MM.1S (cell line): Measurements from ENCODE around the gene SMOC2.

Experiments used
- DNase-seq: peaks from one replicate; pipeline ENCODE4 v3.0.0-alpha.2; 2015
- H2AFZ ChIP-seq: fragments of 300-600 bp; sonication (generic); 2 replicates; pipeline ENCODE4 v1.6.0; 2016; ENCODE audit warnings: antibody characterized with exemption, low read length
- H3F3A ChIP-seq: fragments of 300-600 bp; sonication (generic); 2 replicates; pipeline ENCODE4 v1.6.1; 2016; ENCODE audit warnings: mild to moderate bottlenecking, antibody characterized with exemption, low read length, moderate library complexity, mixed read lengths; ENCODE audit not compliant: insufficient read depth
- H3K27ac ChIP-seq: fragments of 300-600 bp; sonication (generic); 2 replicates; pipeline ENCODE4 v1.5.1; 2016; ENCODE audit warnings: mild to moderate bottlenecking, low read length
- H3K27me3 ChIP-seq: fragments of 300-600 bp; sonication (generic); replicated peaks from 2 replicates; pipeline ENCODE4 v1.6.0; 2016; ENCODE audit warnings: low read length; ENCODE audit not compliant: insufficient read depth
- H3K36me3 ChIP-seq: fragments of 300-600 bp; sonication (generic); replicated peaks from 2 replicates; pipeline ENCODE4 v1.6.1; 2016; ENCODE audit warnings: mild to moderate bottlenecking, low read length, mixed read lengths; ENCODE audit not compliant: insufficient read depth
- H3K4me1 ChIP-seq: fragments of 300-600 bp; sonication (generic); 2 replicates; pipeline ENCODE4 v1.6.1; 2016; ENCODE audit warnings: low read length, mixed read lengths
- H3K4me2 ChIP-seq: fragments of 300-600 bp; sonication (generic); 2 replicates; pipeline ENCODE4 v1.6.0; 2016; ENCODE audit warnings: low read depth, low read length
- H3K4me3 ChIP-seq: fragments of 300-600 bp; sonication (generic); 2 replicates; pipeline ENCODE4 v1.5.1; 2016; ENCODE audit warnings: low read length, mixed read lengths
- H3K79me2 ChIP-seq: fragments of 300-600 bp; sonication (generic); 2 replicates; pipeline ENCODE4 v1.6.1; 2016; ENCODE audit warnings: mixed run types, low read length, mixed read lengths
- H3K9ac ChIP-seq: fragments of 300-600 bp; sonication (generic); 2 replicates; pipeline ENCODE4 v1.6.1; 2016; ENCODE audit warnings: low read length, mixed read lengths
- H3K9me2 ChIP-seq: fragments of 300-600 bp; sonication (generic); replicated peaks from 2 replicates; pipeline ENCODE4 v1.6.1; 2016; ENCODE audit warnings: mild to moderate bottlenecking, low read length, mixed read lengths; ENCODE audit not compliant: insufficient read depth
- H3K9me3 ChIP-seq: fragments of 300-600 bp; sonication (generic); replicated peaks from 2 replicates; pipeline ENCODE4 v1.6.1; 2016; ENCODE audit warnings: mild to moderate bottlenecking, low read length, mixed read lengths; ENCODE audit not compliant: insufficient read depth
- H4K20me1 ChIP-seq: fragments of 300-600 bp; sonication (generic); 2 replicates; pipeline ENCODE4 v1.6.1; 2016; ENCODE audit warnings: mild to moderate bottlenecking, low read length, moderate library complexity, mixed read lengths; ENCODE audit not compliant: insufficient read depth
- EZH2 ChIP-seq: fragments of 300-600 bp; sonication (generic); optimal IDR thresholded peaks from 2 replicates; pipeline ENCODE3; 2017; ENCODE audit warnings: low read depth, mild to moderate bottlenecking, antibody characterized with exemption, low read length, mixed read lengths
- EZH2phosphoT487 ChIP-seq: fragments of 300-600 bp; sonication (generic); IDR thresholded peaks from 2 replicates; pipeline ENCODE4 v1.6.1; 2018; ENCODE audit warnings: antibody characterized with exemption, low read length
- TF ChIP-seq, protein P1 (sequence below): fragments of 300-600 bp; sonication (generic); IDR thresholded peaks from 2 replicates; pipeline ENCODE4 v1.5.1; 2016; ENCODE audit warnings: antibody characterized with exemption, low read length, mixed read lengths

SMOC2 gene

DNA sequence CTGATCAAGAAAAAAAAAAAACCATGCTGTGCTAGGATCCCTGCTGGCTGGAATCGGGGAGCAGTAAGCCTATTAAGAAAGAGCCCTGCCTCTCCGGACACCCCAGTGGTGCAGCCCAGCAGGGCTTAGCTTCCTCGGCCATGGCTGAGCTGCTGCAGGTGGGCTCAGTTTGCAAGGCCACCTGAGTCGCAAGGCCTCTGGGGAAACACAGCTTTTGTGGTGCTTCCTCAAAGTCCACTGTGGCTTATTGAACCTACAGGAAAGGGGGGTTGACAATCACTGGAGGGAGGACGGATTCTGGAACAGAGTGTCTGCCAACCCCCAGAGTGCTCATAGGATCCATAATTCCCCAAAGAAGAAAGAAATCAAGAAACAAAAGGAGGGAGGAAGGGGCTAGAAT lies 240.8 kb downstream of the SMOC2 start:
- no peaks in the 10 kb centered on the region for H3K27me3 ChIP-seq
- no peaks in the 10 kb centered on the region for H3K36me3 ChIP-seq
- H3K4me3 ChIP-seq: no peak overlapping the region
- no peak for TF ChIP-seq EZH2
- no peak for TF ChIP-seq EZH2phosphoT487
- no peak overlapping the region for H3K27ac ChIP-seq
- no peak overlapping the region for H3K9ac ChIP-seq
- no peak for DNase-seq
- H3K4me2 ChIP-seq: no peak overlapping the region
- no peaks in the 10 kb centered on the region for H3K9me3 ChIP-seq
- H3K4me1 ChIP-seq: no peaks in the 10 kb centered on the region
- no peaks in the 10 kb centered on the region for H3K79me2 ChIP-seq
- no peaks in the 10 kb centered on the region for H3F3A ChIP-seq
- H4K20me1 ChIP-seq: no peaks in the 10 kb centered on the region
- no peak overlapping the region for H2AFZ ChIP-seq
- no peaks in the 10 kb centered on the region for H3K9me2 ChIP-seq

DNA sequence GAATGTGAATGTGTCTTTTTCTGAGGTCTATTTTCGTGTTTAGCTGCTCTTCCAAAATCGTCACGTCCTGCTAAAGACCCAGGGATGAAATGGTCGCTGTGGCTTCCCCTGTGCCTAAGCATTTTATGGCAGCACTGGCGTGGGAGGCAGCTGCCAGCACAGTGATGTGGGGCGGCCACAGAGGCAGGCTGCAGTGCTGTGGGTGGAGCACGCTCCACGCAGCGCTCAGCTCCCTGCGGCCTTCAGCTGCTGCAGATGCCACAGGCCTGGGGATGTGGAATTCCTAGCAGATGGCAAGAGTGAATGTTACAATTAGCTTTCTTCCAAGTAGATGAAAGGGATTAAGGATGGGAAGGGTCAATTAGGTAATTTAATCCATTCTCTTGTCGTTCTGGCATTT lies 242.6 kb downstream of the SMOC2 start:
- Histone ChIP-seq H3K36me3 (no peaks in the 10 kb centered on the region), H3K4me3 (no peak overlapping the region), H3K27me3 (no peaks in the 10 kb centered on the region), H3K9me2 (no peaks in the 10 kb centered on the region), H3K27ac (no peak overlapping the region), H3F3A (no peaks in the 10 kb centered on the region), H3K4me2 (no peak overlapping the region), H3K9ac (no peak overlapping the region), H3K9me3 (no peaks in the 10 kb centered on the region), H2AFZ (no peak overlapping the region), H3K79me2 (no peaks in the 10 kb centered on the region), H3K4me1 (no peaks in the 10 kb centered on the region), H4K20me1 (no peaks in the 10 kb centered on the region)
- no peak for TF ChIP-seq EZH2phosphoT487
- TF ChIP-seq, protein P1, sequence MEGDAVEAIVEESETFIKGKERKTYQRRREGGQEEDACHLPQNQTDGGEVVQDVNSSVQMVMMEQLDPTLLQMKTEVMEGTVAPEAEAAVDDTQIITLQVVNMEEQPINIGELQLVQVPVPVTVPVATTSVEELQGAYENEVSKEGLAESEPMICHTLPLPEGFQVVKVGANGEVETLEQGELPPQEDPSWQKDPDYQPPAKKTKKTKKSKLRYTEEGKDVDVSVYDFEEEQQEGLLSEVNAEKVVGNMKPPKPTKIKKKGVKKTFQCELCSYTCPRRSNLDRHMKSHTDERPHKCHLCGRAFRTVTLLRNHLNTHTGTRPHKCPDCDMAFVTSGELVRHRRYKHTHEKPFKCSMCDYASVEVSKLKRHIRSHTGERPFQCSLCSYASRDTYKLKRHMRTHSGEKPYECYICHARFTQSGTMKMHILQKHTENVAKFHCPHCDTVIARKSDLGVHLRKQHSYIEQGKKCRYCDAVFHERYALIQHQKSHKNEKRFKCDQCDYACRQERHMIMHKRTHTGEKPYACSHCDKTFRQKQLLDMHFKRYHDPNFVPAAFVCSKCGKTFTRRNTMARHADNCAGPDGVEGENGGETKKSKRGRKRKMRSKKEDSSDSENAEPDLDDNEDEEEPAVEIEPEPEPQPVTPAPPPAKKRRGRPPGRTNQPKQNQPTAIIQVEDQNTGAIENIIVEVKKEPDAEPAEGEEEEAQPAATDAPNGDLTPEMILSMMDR: no peak
- no peak for TF ChIP-seq EZH2
- no peak for DNase-seq

DNA sequence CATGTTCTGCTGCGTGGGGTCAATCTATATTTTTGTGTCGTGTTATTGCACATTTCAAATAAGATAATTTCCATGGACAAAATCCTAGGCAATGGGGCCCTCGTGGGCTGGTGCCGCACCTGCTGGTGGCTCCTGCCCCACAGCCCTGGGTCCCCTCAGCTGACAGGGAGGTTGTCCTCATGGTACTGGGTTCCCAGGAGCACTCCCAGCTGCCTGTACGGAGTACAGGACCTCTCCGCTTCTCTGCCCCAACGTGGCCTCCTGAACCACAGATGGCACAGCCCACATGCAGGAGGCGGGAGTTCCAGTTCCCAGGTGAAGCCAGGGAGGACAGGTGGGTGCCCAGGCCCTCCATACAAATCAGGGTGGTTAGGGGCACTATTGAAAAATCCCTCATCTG lies 243.5 kb downstream of the SMOC2 start:
- Histone ChIP-seq H3K4me3 (no peak overlapping the region), H3K79me2 (no peaks in the 10 kb centered on the region), H3K9ac (no peak overlapping the region), H3K9me2 (no peaks in the 10 kb centered on the region), H3F3A (no peaks in the 10 kb centered on the region), H3K27me3 (no peaks in the 10 kb centered on the region), H3K4me2 (no peak overlapping the region), H4K20me1 (no peaks in the 10 kb centered on the region), H3K4me1 (no peaks in the 10 kb centered on the region), H3K36me3 (no peaks in the 10 kb centered on the region), H3K27ac (no peak overlapping the region), H2AFZ (no peak overlapping the region), H3K9me3 (no peaks in the 10 kb centered on the region)
- TF ChIP-seq EZH2phosphoT487 (no peak), EZH2 (no peak)
- TF ChIP-seq, protein P1: no peak
- no peak for DNase-seq

DNA sequence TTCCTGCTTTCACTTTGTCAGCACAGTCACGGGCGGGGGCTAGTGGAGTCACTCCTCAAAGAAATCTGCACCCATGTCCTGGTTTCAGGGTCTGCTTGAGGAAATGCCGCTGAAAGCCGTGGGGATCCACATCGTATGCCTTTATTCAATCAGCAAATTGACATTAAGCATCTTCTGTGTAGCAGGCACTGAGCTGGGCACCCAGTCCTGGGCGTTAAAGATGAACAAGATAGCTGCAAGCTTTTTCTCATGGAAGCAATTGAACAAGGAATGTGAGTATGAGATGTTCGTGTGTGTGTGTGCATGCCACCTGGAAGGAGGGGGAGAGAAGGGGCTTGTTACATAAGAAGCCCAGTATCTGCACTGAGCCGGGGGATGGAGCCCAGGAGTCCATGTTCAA lies 243.9 kb downstream of the SMOC2 start:
- Histone ChIP-seq H3K79me2 (no peaks in the 10 kb centered on the region), H2AFZ (no peak overlapping the region), H3K36me3 (no peaks in the 10 kb centered on the region)

More for the DNA sequence above, 243.9 kb downstream of the SMOC2 start:
- H3K4me1 ChIP-seq: no peaks in the 10 kb centered on the region
- H3K9me2 ChIP-seq: no peaks in the 10 kb centered on the region
- no peak for DNase-seq
- no peaks in the 10 kb centered on the region for H4K20me1 ChIP-seq
- H3K27ac ChIP-seq: no peak overlapping the region
- no peaks in the 10 kb centered on the region for H3F3A ChIP-seq
- no peak overlapping the region for H3K9ac ChIP-seq
- TF ChIP-seq EZH2 (no peak), EZH2phosphoT487 (no peak)
- TF ChIP-seq, protein P1: no peak
- H3K4me2 ChIP-seq: no peak overlapping the region
- no peak overlapping the region for H3K4me3 ChIP-seq
- no peaks in the 10 kb centered on the region for H3K27me3 ChIP-seq
- no peaks in the 10 kb centered on the region for H3K9me3 ChIP-seq
